ENCODE data around the gene UGP2. TPM values are rescaled to one million over a fixed set of nuclear protein-coding genes. Genes with fewer than 3 reads are reported as not detected.

The UGP2 gene
- total RNA-seq, 1 donor from 2014 or later: 314 TPM

GRCh38 chr2:63888053-63888452 lies 46.4 kb downstream of the UGP2 start:
- H3K9me3 ChIP-seq (ENCODE audit: insufficient read depth, low read depth, low read length): no peaks in the 10 kb centered on the region
- no peak overlapping the region for H2AFZ ChIP-seq (ENCODE audit: low read depth, low read length)
- TF ChIP-seq EZH2 (IDR thresholded peaks at IDR 0.05; ENCODE audit: insufficient read depth, low read length) (no peak), CTCF (IDR thresholded peaks at IDR 0.05; ENCODE audit: insufficient read depth, low read depth, low read length) (no peak)
- no peak overlapping the region for H3K4me2 ChIP-seq (ENCODE audit: low read length)
- H3K36me3 ChIP-seq (ENCODE audit: insufficient read depth, low read length): peaks cover 47% of the 10 kb centered on the region
- peaks cover 12% of the 10 kb centered on the region for H4K20me1 ChIP-seq (ENCODE audit: insufficient read depth, low read length)
- H3K27ac Mint-ChIP-seq (ENCODE audit: unreplicated experiment): peak overlapping the region; percentile 26
- H3K79me2 ChIP-seq (ENCODE audit: insufficient read depth, low read length): no peaks in the 10 kb centered on the region
- H3K4me1 Mint-ChIP-seq (ENCODE audit: low read depth, unreplicated experiment): peaks cover 7% of the 10 kb centered on the region
- no peaks in the 10 kb centered on the region for H3K9me3 Mint-ChIP-seq (ENCODE audit: unreplicated experiment)
- H3K27me3 ChIP-seq (ENCODE audit: insufficient read depth, low read length): no peaks in the 10 kb centered on the region
- H3K9ac ChIP-seq (ENCODE audit: low read length): no peak overlapping the region
- no peak overlapping the region for H3K4me3 ChIP-seq (ENCODE audit: insufficient read depth, low read depth, low read length)
- no peak overlapping the region for H3K27ac ChIP-seq (ENCODE audit: low read depth, low read length)
- H3K4me1 ChIP-seq (ENCODE audit: insufficient read depth, low read length): no peaks in the 10 kb centered on the region
- FAIRE-seq: no peak
- no peak for DNase-seq (ENCODE audit: low read depth)
- peaks cover 19% of the 10 kb centered on the region for H3K36me3 Mint-ChIP-seq (ENCODE audit: low read depth, unreplicated experiment)
- H3K27me3 Mint-ChIP-seq (ENCODE audit: low read depth, unreplicated experiment): no peaks in the 10 kb centered on the region
- H3K4me3 Mint-ChIP-seq (ENCODE audit: unreplicated experiment): no peak overlapping the region

GRCh38 chr2:63888490-63889402 lies 47.0 kb downstream of the UGP2 start:
- H3K79me2 ChIP-seq (ENCODE audit: insufficient read depth, low read length): no peaks in the 10 kb centered on the region
- Mint-ChIP-seq H3K4me1 (ENCODE audit: low read depth, unreplicated experiment) (peaks cover 11% of the 10 kb centered on the region), H3K27me3 (ENCODE audit: low read depth, unreplicated experiment) (no peaks in the 10 kb centered on the region), H3K27ac (ENCODE audit: unreplicated experiment) (no peak overlapping the region), H3K36me3 (ENCODE audit: low read depth, unreplicated experiment) (peaks cover 22% of the 10 kb centered on the region), H3K4me3 (ENCODE audit: unreplicated experiment) (no peak overlapping the region), H3K9me3 (ENCODE audit: unreplicated experiment) (no peaks in the 10 kb centered on the region)
- H2AFZ ChIP-seq (ENCODE audit: low read depth, low read length): no peak overlapping the region
- H3K4me3 ChIP-seq (ENCODE audit: insufficient read depth, low read depth, low read length): no peak overlapping the region
- DNase-seq (ENCODE audit: low read depth) (peak; percentile 8), FAIRE-seq (no peak)
- H3K9me3 ChIP-seq (ENCODE audit: insufficient read depth, low read depth, low read length): no peaks in the 10 kb centered on the region
- no peaks in the 10 kb centered on the region for H3K27me3 ChIP-seq (ENCODE audit: insufficient read depth, low read length)
- H3K9ac ChIP-seq (ENCODE audit: low read length): no peak overlapping the region
- peaks cover 50% of the 10 kb centered on the region for H3K36me3 ChIP-seq (ENCODE audit: insufficient read depth, low read length)
- TF ChIP-seq CTCF (IDR thresholded peaks at IDR 0.05; ENCODE audit: insufficient read depth, low read depth, low read length): peak; percentile 77
- no peak for TF ChIP-seq EZH2 (IDR thresholded peaks at IDR 0.05; ENCODE audit: insufficient read depth, low read length)
- H3K4me1 ChIP-seq (ENCODE audit: insufficient read depth, low read length): no peaks in the 10 kb centered on the region
- no peak overlapping the region for H3K27ac ChIP-seq (ENCODE audit: low read depth, low read length)
- no peak overlapping the region for H3K4me2 ChIP-seq (ENCODE audit: low read length)
- H4K20me1 ChIP-seq (ENCODE audit: insufficient read depth, low read length): peaks cover 12% of the 10 kb centered on the region

GRCh38 chr2:63890678-63891077 lies 49.0 kb downstream of the UGP2 start:
- Histone ChIP-seq H3K9me3 (ENCODE audit: insufficient read depth, low read depth, low read length) (no peaks in the 10 kb centered on the region), H3K79me2 (ENCODE audit: insufficient read depth, low read length) (no peaks in the 10 kb centered on the region), H3K9ac (ENCODE audit: low read length) (no peak overlapping the region), H3K4me1 (ENCODE audit: insufficient read depth, low read length) (no peaks in the 10 kb centered on the region), H3K27ac (ENCODE audit: low read depth, low read length) (no peak overlapping the region), H3K4me3 (ENCODE audit: insufficient read depth, low read depth, low read length) (no peak overlapping the region), H3K27me3 (ENCODE audit: insufficient read depth, low read length) (no peaks in the 10 kb centered on the region), H3K36me3 (ENCODE audit: insufficient read depth, low read length) (peaks cover 51% of the 10 kb centered on the region), H3K4me2 (ENCODE audit: low read length) (no peak overlapping the region), H4K20me1 (ENCODE audit: insufficient read depth, low read length) (peaks cover 12% of the 10 kb centered on the region), H2AFZ (ENCODE audit: low read depth, low read length) (no peak overlapping the region)
- Mint-ChIP-seq H3K4me3 (ENCODE audit: unreplicated experiment) (no peak overlapping the region), H3K36me3 (ENCODE audit: low read depth, unreplicated experiment) (peaks cover 15% of the 10 kb centered on the region), H3K4me1 (ENCODE audit: low read depth, unreplicated experiment) (peaks cover 11% of the 10 kb centered on the region), H3K27ac (ENCODE audit: unreplicated experiment) (no peak overlapping the region), H3K27me3 (ENCODE audit: low read depth, unreplicated experiment) (no peaks in the 10 kb centered on the region), H3K9me3 (ENCODE audit: unreplicated experiment) (no peaks in the 10 kb centered on the region)
- FAIRE-seq (no peak), DNase-seq (ENCODE audit: low read depth) (no peak)
- TF ChIP-seq EZH2 (IDR thresholded peaks at IDR 0.05; ENCODE audit: insufficient read depth, low read length) (no peak), CTCF (IDR thresholded peaks at IDR 0.05; ENCODE audit: insufficient read depth, low read depth, low read length) (no peak)
